IMR-90 (cell line): ENCODE data around the gene UBFD1. TPM values are rescaled to one million over a fixed set of nuclear protein-coding genes. Genes with fewer than 3 reads are reported as not detected.

ENCODE experiments used
- ATAC-seq: fragments of 200-7000 bp; cut with Tn5 transposase; 2 replicates; pipeline ENCODE4 v1.9.1; 2020; ENCODE audit warnings: low read depth, mild to moderate bottlenecking, moderate library complexity
- BruUV-seq: library from RNA; stranded (reverse); fragments of 400-500 nt; replicated peaks from 2 replicates; lab custom pipeline; 2021; lab: Mats Ljungman, UMichigan
- CTCF ChIA-PET: fragments of 300-600 bp; formaldehyde crosslinking; extraction: SDS; loops from one replicate; lab custom pipeline; 2021; ENCODE audit warnings: antibody characterized with exemption; lab: Yijun Ruan, JAX
- POLR2A ChIA-PET: fragments of 300-600 bp; sonication (Branson Sonifier 250); formaldehyde crosslinking; loops from one replicate; lab custom pipeline; 2022; ENCODE audit warnings: antibody characterized with exemption; ENCODE audit not compliant: unreplicated experiment; lab: Charles Lee
- DNase-seq: peaks from one replicate; pipeline ENCODE4 v3.0.0; 2013
- H2AFZ ChIP-seq: replicated peaks from 2 replicates; pipeline ENCODE3; 2013; ENCODE audit warnings: low read length, mild to moderate bottlenecking; ENCODE audit not compliant: poor library complexity
- H2AK5ac ChIP-seq: 2 replicates; pipeline ENCODE4 v1.6.1; 2013; ENCODE audit warnings: low read depth, low read length, inconsistent platforms
- H2AK9ac ChIP-seq: replicated peaks from 2 replicates; pipeline ENCODE3; 2013; ENCODE audit warnings: mild to moderate bottlenecking, low read depth, low read length, moderate library complexity; ENCODE audit not compliant: poor library complexity
- H2BK120ac ChIP-seq: 2 replicates; pipeline ENCODE4 v1.6.1; 2013; ENCODE audit warnings: low read depth, low read length, inconsistent platforms
- H2BK15ac ChIP-seq: 3 replicates; pipeline ENCODE4 v1.6.1; 2013; ENCODE audit warnings: low read depth, low read length, inconsistent platforms
- H2BK20ac ChIP-seq: 2 replicates; pipeline ENCODE4 v1.6.1; 2013; ENCODE audit warnings: low read depth, mild to moderate bottlenecking, inconsistent platforms, low read length, moderate library complexity
- H2BK5ac ChIP-seq: 2 replicates; pipeline ENCODE4 v1.6.1; 2013; ENCODE audit warnings: mild to moderate bottlenecking, low read depth, low read length, inconsistent platforms; ENCODE audit not compliant: poor library complexity, severe bottlenecking
- H3K14ac ChIP-seq: replicated peaks from 2 replicates; pipeline ENCODE4 v1.6.1; 2013; ENCODE audit warnings: low read depth, low read length, inconsistent platforms
- H3K18ac ChIP-seq: 2 replicates; pipeline ENCODE4 v1.6.1; 2013; ENCODE audit warnings: low read depth, low read length, control low read depth
- H3K23ac ChIP-seq: 2 replicates; pipeline ENCODE4 v1.6.1; 2013; ENCODE audit warnings: low read depth, low read length, inconsistent platforms
- H3K27ac ChIP-seq: 2 replicates; pipeline ENCODE4 v1.5.1; 2013; ENCODE audit warnings: mild to moderate bottlenecking, control low read depth, low read length; ENCODE audit not compliant: insufficient read depth
- H3K27me3 ChIP-seq: 2 replicates; pipeline ENCODE4 v1.6.1; 2013; ENCODE audit warnings: low read length; ENCODE audit not compliant: control insufficient read depth, insufficient read depth
- H3K36me3 ChIP-seq: 2 replicates; pipeline ENCODE4 v1.6.1; 2013; ENCODE audit warnings: low read length, mixed read lengths; ENCODE audit not compliant: control insufficient read depth, insufficient read depth
- H3K4ac ChIP-seq: 2 replicates; pipeline ENCODE4 v1.6.1; 2013; ENCODE audit warnings: low read depth, low read length, inconsistent platforms
- H3K4me1 ChIP-seq: 2 replicates; pipeline ENCODE4 v1.6.1; 2013; ENCODE audit warnings: low read length, mixed read lengths; ENCODE audit not compliant: control insufficient read depth, insufficient read depth
- H3K4me2 ChIP-seq: 2 replicates; pipeline ENCODE4 v1.6.1; 2013; ENCODE audit warnings: low read depth, mild to moderate bottlenecking, control low read depth, low read length, moderate library complexity
- H3K4me3 ChIP-seq: 2 replicates; pipeline ENCODE4 v1.5.1; 2013; ENCODE audit warnings: low read depth, mild to moderate bottlenecking, control low read depth, low read length, moderate library complexity; ENCODE audit not compliant: insufficient read depth
- H3K56ac ChIP-seq: 2 replicates; pipeline ENCODE4 v1.6.1; 2013; ENCODE audit warnings: low read length, inconsistent platforms; ENCODE audit not compliant: insufficient read depth; ENCODE audit errors: extremely low read depth
- H3K79me1 ChIP-seq, 2 experiments: 2 replicates each; pipeline ENCODE4 v1.6.1; 2013; ENCODE audit warnings: low read length in 2 of 2, inconsistent platforms in 1 of 2, low read depth in 1 of 2
- H3K9ac ChIP-seq: 2 replicates; pipeline ENCODE4 v1.6.1; 2013; ENCODE audit warnings: low read depth, low read length, control low read depth
- H3K9me1 ChIP-seq: 2 replicates; pipeline ENCODE4 v1.6.1; 2013; ENCODE audit warnings: low read length, inconsistent platforms; ENCODE audit not compliant: insufficient read depth
- H3K9me3 ChIP-seq: 2 replicates; pipeline ENCODE4 v1.6.1; 2013; ENCODE audit warnings: low read length; ENCODE audit not compliant: control insufficient read depth, insufficient read depth
- H4K20me1 ChIP-seq: 2 replicates; pipeline ENCODE4 v1.6.1; 2013; ENCODE audit warnings: low read length, inconsistent platforms; ENCODE audit not compliant: insufficient read depth
- H4K5ac ChIP-seq: 2 replicates; pipeline ENCODE4 v1.6.1; 2013; ENCODE audit warnings: mild to moderate bottlenecking, low read depth, low read length, control low read depth
- H4K8ac ChIP-seq, 2 experiments: 2 replicates each; pipeline ENCODE4 v1.6.1; 2013; ENCODE audit warnings: low read depth in 2 of 2, low read length in 2 of 2, control low read depth in 1 of 2, inconsistent platforms in 1 of 2
- H4K91ac ChIP-seq: 2 replicates; pipeline ENCODE4 v1.6.1; 2013; ENCODE audit warnings: low read depth, low read length, inconsistent platforms; ENCODE audit not compliant: insufficient read depth
- BHLHE40 ChIP-seq: fragments of 150-350 bp; IDR thresholded peaks from 2 replicates; pipeline ENCODE4 v1.6.1; 2016; ENCODE audit warnings: mild to moderate bottlenecking, low read depth, low read length
- CHD1 ChIP-seq: IDR thresholded peaks from 2 replicates; pipeline ENCODE4 v1.6.1; 2012; ENCODE audit warnings: low read depth, low read length, improper control_type of control experiment
- FOS ChIP-seq: fragments of 150-350 bp; IDR thresholded peaks from 2 replicates; pipeline ENCODE4 v1.6.1; 2016; ENCODE audit warnings: low read depth, low read length
- MAFK ChIP-seq: IDR thresholded peaks from 2 replicates; pipeline ENCODE4 v1.6.1; 2012; ENCODE audit warnings: low read depth, low read length, improper control_type of control experiment
- MAZ ChIP-seq: IDR thresholded peaks from 2 replicates; pipeline ENCODE4 v1.6.1; 2012; ENCODE audit warnings: low read depth, mild to moderate bottlenecking, low read length, improper control_type of control experiment, moderate library complexity, borderline replicate concordance
- NFE2L2 ChIP-seq: fragments of 150-350 bp; IDR thresholded peaks from 2 replicates; pipeline ENCODE4 v1.6.1; 2016; ENCODE audit warnings: low read depth, mild to moderate bottlenecking, low read length
- POLR2A ChIP-seq: IDR thresholded peaks from 2 replicates; pipeline ENCODE4 v1.6.1; 2012; ENCODE audit warnings: mild to moderate bottlenecking, low read depth, low read length
- RAD21 ChIP-seq: IDR thresholded peaks from 2 replicates; pipeline ENCODE4 v1.6.1; 2012; ENCODE audit warnings: low read length, improper control_type of control experiment
- RCOR1 ChIP-seq: IDR thresholded peaks from 2 replicates; pipeline ENCODE4 v1.6.1; 2012; ENCODE audit warnings: mild to moderate bottlenecking, low read length, improper control_type of control experiment; ENCODE audit not compliant: insufficient replicate concordance
- SMC3 ChIP-seq: fragments of 150-350 bp; IDR thresholded peaks from 2 replicates; pipeline ENCODE4 v1.6.1; 2016; ENCODE audit warnings: low read depth, mild to moderate bottlenecking, antibody characterized with exemption, low read length, moderate library complexity
- USF2 ChIP-seq: fragments of 150-350 bp; IDR thresholded peaks from 2 replicates; pipeline ENCODE4 v1.6.1; 2017; ENCODE audit warnings: mild to moderate bottlenecking, antibody characterized with exemption, low read length, low read depth
- WGBS, 2 experiments: methylation state at CpG; one replicate each; pipeline versions ENCODE4 v1.1.5 to v1.1.7; 2013; ENCODE audit warnings: missing lambda C conversion rate in 2 of 2; ENCODE audit not compliant: insufficient read length in 1 of 2; ENCODE audit errors: extremely low coverage in 2 of 2; 5-methylcytosine and 5-hydroxymethylcytosine counted together
- dilution Hi-C: fragments of 300-500 bp; cut with HindIII; formaldehyde crosslinking; loops from one replicate; pipeline ENCODE4 v1.14.3; 2018; ENCODE audit warnings: low sequenced_read_pairs; ENCODE audit not compliant: unreplicated experiment
- in situ Hi-C: fragments of 300-500 bp; cut with MboI; formaldehyde crosslinking; loops from 3 replicates; pipeline ENCODE4 v1.14.3; 2019; ENCODE audit warnings: low sequenced_read_pairs, inconsistent platforms, mixed read lengths
- intact Hi-C: fragments of 100-400 bp; cut with micrococcal nuclease; formaldehyde crosslinking; loops from 2 replicates; pipeline ENCODE4 v1.10.0; 2022
- polyA plus RNA-seq, 3 experiments: library from polyadenylated mRNA; depleted of rRNA; stranded (reverse); fragments of >200 nt; gene quantifications; 2 replicates each; pipeline ENCODE4 v1.2.3, GENCODE V29; 2012; ENCODE audit warnings: low replicate concordance in 1 of 3
- total RNA-seq: library from RNA; depleted of rRNA; stranded (reverse); fragments of >200 nt; gene quantifications from 2 replicates; pipeline ENCODE4 v1.2.3, GENCODE V29; 2012
- TF ChIP-seq, protein P1 (sequence below): conservative IDR thresholded peaks from 2 replicates; pipeline ENCODE4 v1.5.1; 2012; ENCODE audit warnings: mild to moderate bottlenecking, low read depth, low read length, improper control_type of control experiment
- TF ChIP-seq, protein P2 (sequence below): fragments of 150-350 bp; IDR thresholded peaks from 2 replicates; pipeline ENCODE4 v1.6.1; 2016; ENCODE audit warnings: low read depth, mild to moderate bottlenecking, low read length, moderate library complexity, borderline replicate concordance

UBFD1 gene
- total and polyA plus RNA-seq, 2 of the 4 experiments (the other 2 are of a cell fraction): 39.3 to 55.0 TPM

DNA sequence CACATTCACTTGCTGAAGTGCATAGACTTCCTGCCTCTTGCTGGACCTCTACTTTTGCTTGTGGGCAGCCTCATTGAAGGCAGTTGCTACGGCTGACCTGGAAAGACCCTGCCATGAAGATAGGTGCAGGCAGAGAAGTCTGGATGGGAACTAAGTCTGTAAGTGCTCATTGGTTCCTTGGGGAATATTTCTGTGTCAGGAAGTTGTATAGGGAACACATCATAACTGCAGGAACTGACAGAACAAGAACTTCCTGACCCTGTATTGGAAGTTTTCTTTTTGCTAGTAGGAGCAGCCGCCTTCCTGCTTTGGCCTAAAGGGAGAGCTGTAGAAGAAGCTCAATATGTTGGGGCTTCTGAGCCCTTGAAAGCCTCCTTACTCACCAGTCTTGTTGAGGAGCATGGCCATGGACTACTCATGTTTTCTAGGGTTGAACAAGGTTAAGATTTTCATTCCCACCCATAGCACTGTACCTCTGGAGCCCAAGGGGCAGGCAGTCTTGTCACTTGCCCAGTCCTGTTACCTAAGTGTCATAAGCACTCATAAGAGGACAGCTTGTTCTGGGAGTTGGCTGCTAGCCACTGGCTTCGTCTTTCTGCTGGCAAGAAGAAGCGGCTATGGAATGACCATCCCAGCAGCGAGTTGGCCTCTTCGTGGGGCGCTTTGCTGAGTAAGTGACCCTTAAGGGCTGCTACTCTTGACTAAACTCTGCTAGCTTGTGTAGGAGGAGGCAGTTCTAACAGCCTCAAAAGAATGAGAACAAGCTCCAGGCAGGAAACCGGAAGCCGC lies 7.2 kb downstream of the UBFD1 start (continued):
- TF ChIP-seq USF2: no peak

DNA sequence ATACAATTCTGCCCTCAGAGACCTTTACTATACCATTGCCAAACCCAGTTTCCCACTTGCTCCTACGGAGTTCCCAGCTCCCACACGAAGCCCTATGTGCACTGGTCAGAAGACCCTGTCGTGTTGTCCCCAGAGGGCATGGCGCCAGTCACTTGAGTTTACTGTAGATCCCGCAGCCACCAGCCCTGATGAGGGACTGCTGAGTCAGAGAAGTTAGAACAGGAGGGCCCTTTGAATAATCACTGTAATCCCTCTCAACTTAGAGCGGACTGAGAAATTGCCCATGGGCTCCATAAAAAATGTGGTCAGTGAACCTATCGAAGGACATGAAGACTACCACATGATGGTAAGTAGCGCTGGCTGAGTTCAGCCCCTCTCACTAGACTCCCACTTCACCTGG lies 9.2 kb downstream of the UBFD1 start:
- Histone ChIP-seq H3K9me3 (no peaks in the 10 kb centered on the region), H3K9me1 (peaks cover 3% of the 10 kb centered on the region; the same call in 1 of the 2 replicates), H3K14ac (no peak overlapping the region), H3K4ac (no peak overlapping the region), H3K23ac (no peak overlapping the region), H4K8ac (no peak overlapping the region), H3K27ac (no peak overlapping the region), H2BK5ac (no peak overlapping the region), H2AFZ (no peak overlapping the region), H4K91ac (no peak overlapping the region), H4K20me1 (peaks cover 7% of the 10 kb centered on the region; the same call in 1 of the 2 replicates), H3K4me3 (no peak overlapping the region), H3K79me1 (peaks cover 32 to 38% of the 10 kb centered on the region in 2 experiments), H3K18ac (no peak overlapping the region), H3K4me1 (no peaks in the 10 kb centered on the region), H3K27me3 (no peaks in the 10 kb centered on the region), H2AK9ac (no peak overlapping the region), H2BK15ac (no peak overlapping the region), H2AK5ac (no peak overlapping the region), H3K9ac (no peak overlapping the region), H3K56ac (no peak overlapping the region), H2BK120ac (no peak overlapping the region), H3K4me2 (no peak overlapping the region), H4K5ac (no peak overlapping the region), H2BK20ac (no peak overlapping the region), H3K36me3 (peaks cover 82% of the 10 kb centered on the region)
- ChIA-PET CTCF (interaction anchor here (0.6 kb wide), 1 partner anchor 51 kb away, joined by 3 read pairs; no protein-coding TSS in a partner anchor), POLR2A (no interaction called here)
- dilution Hi-C loops (no loop called here), intact Hi-C loops (no loop called here), in situ Hi-C loops (no loop called here)
- no TSS peak for BruUV-seq
- 100% methylated on average over 2 of the region's 8 CpGs; no CpG with 5 or more reads in 1 of the 2 experiments for WGBS, 2 experiments
- DNase-seq: no peak
- no peak for ATAC-seq
- TF ChIP-seq, protein P1, sequence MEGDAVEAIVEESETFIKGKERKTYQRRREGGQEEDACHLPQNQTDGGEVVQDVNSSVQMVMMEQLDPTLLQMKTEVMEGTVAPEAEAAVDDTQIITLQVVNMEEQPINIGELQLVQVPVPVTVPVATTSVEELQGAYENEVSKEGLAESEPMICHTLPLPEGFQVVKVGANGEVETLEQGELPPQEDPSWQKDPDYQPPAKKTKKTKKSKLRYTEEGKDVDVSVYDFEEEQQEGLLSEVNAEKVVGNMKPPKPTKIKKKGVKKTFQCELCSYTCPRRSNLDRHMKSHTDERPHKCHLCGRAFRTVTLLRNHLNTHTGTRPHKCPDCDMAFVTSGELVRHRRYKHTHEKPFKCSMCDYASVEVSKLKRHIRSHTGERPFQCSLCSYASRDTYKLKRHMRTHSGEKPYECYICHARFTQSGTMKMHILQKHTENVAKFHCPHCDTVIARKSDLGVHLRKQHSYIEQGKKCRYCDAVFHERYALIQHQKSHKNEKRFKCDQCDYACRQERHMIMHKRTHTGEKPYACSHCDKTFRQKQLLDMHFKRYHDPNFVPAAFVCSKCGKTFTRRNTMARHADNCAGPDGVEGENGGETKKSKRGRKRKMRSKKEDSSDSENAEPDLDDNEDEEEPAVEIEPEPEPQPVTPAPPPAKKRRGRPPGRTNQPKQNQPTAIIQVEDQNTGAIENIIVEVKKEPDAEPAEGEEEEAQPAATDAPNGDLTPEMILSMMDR: no peak
- TF ChIP-seq CHD1 (no peak), NFE2L2 (no peak), MAFK (no peak), FOS (no peak), POLR2A (no peak), BHLHE40 (no peak), RCOR1 (no peak), SMC3 (no peak), MAZ (no peak), RAD21 (no peak)
- TF ChIP-seq, protein P2, sequence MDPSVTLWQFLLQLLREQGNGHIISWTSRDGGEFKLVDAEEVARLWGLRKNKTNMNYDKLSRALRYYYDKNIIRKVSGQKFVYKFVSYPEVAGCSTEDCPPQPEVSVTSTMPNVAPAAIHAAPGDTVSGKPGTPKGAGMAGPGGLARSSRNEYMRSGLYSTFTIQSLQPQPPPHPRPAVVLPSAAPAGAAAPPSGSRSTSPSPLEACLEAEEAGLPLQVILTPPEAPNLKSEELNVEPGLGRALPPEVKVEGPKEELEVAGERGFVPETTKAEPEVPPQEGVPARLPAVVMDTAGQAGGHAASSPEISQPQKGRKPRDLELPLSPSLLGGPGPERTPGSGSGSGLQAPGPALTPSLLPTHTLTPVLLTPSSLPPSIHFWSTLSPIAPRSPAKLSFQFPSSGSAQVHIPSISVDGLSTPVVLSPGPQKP: no peak
